Activated CD8-positive, alpha-beta memory T cell treated with anti-CD3 and anti-CD28 coated beads for 4 hours (primary cell): ENCODE measurements around the gene DUSP16.
"Not testable (repeated sequence)": the region's sequence is repeated elsewhere in the genome, so short reads cannot be mapped to it uniquely, and the experiment has no call there.

Experiments
- DNase-seq, 2 donors: peaks; one replicate each; pipeline ENCODE4 v3.0.0-alpha.2; 2020; ENCODE audit warnings: low read depth in 2 of 2

DUSP16 gene

GRCh38 chr12:12583510-12584178, 21.0 kb upstream of the DUSP16 start:
- DNase-seq: no peak

DNA sequence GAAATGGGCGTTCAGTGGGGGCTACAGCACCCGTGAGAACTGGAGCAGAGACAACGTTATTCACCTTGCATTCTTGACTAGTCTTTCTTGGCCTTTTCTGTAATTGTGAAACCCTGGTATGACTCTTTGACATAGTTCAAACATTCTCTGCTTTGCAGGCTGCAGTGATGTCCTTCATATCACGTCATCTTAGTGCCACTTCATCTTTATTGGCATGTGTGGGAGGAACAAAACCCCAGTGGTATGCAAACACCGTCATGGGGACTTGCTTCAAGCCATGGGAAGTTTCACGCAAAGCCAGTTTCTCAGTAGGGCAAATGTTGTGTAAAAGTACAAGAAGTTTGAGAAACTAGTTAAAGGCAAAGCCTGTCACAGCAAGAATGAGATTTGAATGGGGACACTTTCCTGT, 20.2 kb upstream of the DUSP16 start:
- no peak for DNase-seq

DNA sequence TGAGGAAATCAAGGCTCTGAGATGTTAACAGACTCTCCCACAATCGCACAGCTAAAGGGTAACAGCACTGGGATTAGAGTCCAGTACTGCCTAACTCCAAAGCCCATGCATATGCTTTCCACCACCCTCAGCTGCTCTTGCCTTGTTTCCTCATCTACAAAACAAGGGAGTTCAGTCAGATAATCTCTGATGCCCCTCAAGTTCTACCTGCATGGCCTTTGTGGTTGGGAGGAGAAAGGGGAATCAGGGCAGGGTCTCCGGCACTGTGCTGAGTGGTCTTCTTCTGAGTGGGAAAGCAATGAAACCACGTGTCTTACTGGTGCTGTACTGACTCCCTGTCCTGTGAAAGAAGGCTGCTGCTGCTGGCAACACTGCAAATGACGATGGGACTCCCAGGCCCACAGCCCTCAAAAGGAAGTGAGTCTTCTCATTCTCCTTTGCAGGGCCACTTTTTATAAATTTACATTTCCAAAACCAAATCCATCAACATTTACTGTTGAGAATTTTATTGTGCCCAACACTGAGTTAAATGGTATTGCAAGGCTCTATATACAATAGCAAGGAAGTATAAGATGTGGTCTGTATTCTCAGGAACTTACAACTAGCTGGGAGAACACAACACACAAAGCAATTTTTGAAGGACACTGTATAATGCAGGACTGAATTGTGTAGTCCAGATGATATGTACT, 19.7 kb upstream of the DUSP16 start:
- no peak for DNase-seq

DNA sequence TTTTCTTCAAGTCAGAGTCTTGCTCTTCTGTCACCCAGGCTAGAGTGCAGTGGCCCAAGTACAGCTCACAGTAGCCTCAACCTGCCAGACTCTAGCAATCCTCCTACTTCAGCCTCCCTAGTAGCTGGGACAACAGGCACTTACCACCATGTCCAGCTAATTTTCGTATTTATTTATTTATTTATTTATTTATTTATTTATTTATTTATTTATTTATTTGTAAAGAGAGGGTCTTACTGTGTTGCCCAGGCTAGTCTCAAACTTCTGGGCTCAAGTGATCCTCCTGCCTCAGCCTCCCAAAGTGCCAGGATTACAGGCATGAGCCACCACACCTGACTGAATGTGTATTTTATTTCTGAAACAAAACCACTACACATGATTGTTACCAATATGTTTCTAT, 18.1 kb upstream of the DUSP16 start:
- DNase-seq: not testable (repeated sequence)

- DNase-seq: no peak
Observed at GRCh38 chr12:12577786-12578185, 15.1 kb upstream of the DUSP16 start.

- DNase-seq: no peak
Observed at GRCh38 chr12:12572659-12573058, 10.0 kb upstream of the DUSP16 start.

GRCh38 chr12:12565971-12566370, 3.3 kb upstream of the DUSP16 start:
- DNase-seq: not testable (repeated sequence)

DNA sequence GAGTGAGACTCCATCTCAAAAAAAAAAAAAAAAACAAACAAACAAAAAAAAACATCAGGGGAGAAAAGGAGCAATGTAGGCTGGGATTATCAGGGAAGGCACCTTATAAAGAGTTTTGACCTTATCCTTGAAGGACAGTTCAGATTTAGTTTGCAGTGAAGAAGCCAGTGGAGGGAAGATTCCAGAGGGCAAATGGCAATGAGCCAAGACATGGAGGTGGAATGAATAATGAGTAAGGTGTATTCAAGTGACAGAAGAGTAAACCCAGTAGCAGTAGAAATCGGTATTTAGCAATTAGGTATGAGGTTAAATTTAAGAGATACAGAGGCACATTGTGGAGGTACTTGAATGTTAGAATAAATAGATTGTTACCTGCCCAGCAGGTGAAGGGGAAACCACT, 2.2 kb upstream of the DUSP16 start:
- no peak for DNase-seq

- DNase-seq: no peak
Observed at GRCh38 chr12:12563290-12563928, 746 bp upstream of the DUSP16 start.

DNA sequence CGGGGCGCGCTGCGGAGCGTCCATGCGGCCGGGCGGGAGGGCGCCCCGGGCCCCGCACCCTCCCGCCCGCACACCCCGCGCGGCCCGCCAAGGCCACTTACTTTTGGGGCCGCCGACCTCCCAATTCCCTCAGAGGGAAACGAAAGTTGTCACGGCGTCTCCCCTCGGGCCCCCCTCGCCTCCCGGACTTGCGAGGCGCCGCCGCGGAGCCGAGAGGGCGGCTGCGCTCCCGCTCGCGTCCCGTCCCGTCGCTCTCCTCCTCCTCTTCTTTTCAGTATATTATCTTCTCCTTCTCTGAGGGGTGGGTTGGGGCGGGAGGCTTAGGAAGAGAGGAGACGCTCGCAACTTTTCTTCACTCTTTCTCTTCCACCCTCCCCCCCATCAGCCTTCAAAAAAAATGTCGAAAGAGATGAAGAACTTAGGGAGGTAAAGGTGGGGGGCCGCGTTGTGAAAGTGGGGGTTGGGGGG, 613 bp downstream of the DUSP16 start:
- DNase-seq: no peak

- peak in 1 of 2 donors; percentile 6 for DNase-seq
Observed at GRCh38 chr12:12561371-12562015, 1.2 kb downstream of the DUSP16 start.

GRCh38 chr12:12560587-12561370, 1.9 kb downstream of the DUSP16 start:
- peak; percentile 12 to 28 for DNase-seq

- DNase-seq: no peak
Observed at GRCh38 chr12:12559719-12560296, 2.9 kb downstream of the DUSP16 start.

- DNase-seq: no peak
Observed at GRCh38 chr12:12558291-12558690, 4.4 kb downstream of the DUSP16 start.

- DNase-seq: no peak
Observed at GRCh38 chr12:12557733-12558132, 4.9 kb downstream of the DUSP16 start.

DNA sequence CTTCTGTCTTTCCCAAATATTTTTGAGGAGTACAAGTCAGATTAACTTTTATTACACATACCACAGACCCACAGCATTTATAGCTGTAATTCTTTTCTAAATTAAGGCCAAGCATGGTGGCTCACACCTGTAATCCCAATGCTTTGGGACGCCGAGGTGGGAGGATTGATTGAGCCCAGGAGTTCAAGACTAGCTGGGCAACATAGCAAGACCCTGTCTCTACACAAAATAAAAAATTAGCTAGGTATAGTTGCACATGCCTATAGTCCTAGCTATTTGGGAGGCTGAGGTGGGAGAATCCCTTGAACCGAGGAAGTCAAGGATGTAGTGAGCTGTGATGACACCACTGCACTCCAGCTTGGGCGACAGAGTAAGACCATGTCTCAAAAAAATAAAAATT, 7.0 kb downstream of the DUSP16 start:
- no peak for DNase-seq

DNA sequence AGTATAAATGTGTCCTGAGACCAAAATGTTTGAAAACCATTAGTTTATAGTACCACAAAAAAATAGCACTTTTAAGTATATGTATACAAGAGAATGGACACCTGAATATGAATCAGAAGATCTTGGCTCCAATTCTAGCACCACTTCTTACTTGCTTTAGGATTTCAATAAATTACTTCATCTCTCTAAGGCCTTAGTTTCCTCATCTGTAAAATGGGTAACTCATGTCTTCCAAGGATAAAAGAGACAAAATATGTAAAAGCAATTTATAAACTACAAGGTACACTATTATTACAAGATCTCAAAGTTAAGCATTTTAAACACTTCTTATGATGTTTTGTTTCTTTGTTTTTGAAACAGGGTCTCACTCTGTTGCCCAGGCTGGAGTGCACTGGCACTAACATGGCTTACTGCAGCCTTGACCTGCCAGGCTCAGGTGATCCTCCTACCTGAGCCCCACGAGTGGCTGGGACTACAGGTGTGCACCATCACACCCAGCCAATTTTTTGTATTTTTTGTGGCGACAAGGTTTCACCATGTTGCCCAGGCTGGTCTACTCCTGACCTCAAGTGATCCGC, 9.4 kb downstream of the DUSP16 start:
- DNase-seq: no peak

DNA sequence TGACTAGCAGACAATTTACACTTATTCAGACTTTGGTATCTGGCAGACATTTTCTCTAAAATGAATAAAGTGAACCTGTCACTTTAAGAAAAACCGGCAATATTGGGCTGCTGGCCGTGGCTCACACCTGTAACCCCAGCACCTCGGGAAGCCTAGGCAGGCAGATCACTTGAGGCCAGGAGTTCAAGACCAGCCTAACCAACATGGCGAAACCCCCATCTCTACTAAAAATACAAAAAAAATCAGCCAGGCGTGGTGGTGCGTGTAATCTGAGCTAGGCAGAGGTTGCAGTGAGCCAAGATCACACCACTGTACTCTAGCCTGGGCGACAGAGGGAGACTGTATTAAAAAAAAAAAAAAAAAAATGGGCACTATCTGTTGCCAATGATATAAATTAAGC, 11.5 kb downstream of the DUSP16 start:
- DNase-seq: no peak

DNA sequence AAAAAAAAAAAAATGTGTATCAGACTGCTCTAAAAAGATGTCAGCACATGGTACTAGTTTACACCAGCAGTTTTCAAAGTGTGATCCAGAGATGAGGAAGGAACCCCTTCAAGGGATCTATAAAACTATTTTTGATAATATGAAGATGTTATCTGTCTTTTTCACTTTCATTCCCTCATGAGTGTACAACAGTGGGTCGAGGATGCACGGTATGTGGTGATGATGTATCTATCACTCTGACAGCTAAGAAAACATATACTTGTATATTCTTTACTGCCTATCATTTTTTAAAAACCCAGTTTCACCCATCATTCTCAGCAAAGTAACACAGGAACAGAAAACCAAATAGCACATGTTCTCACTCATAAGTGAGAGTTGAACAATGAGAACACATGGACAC, 12.4 kb downstream of the DUSP16 start:
- DNase-seq: no peak

GRCh38 chr12:12549426-12549825, 13.2 kb downstream of the DUSP16 start:
- no peak for DNase-seq

GRCh38 chr12:12548713-12549112, 13.9 kb downstream of the DUSP16 start:
- DNase-seq: no peak
